ENCODE data around the gene CPNE5. TPM values are rescaled to one million over a fixed set of nuclear protein-coding genes. Genes with fewer than 3 reads are reported as not detected.

The CPNE5 gene
- total and polyA plus RNA-seq, 9 of the 15 experiments (the other 6 are each of a cell fraction or from before 2014, with no cell fraction given): 0.14 to 1.0 (median 0.46) TPM; not detected in 2

- TF ChIP-seq E2F1 (CRISPR knock-in tag; IDR thresholded peaks at IDR 0.05) (no peak), NR2C1 (IDR thresholded peaks at IDR 0.05) (no peak), NR2C1 (tag; IDR thresholded peaks at IDR 0.05) (no peak), ZNF263 (CRISPR knock-in tag; IDR thresholded peaks at IDR 0.05; ENCODE audit: borderline replicate concordance) (peak; percentile 75), CTBP1 (IDR thresholded peaks at IDR 0.05; ENCODE audit: borderline replicate concordance) (peak; percentile 88), ZNF24 (IDR thresholded peaks at IDR 0.05) (peak; percentile 55), SP1 (CRISPR knock-in tag; IDR thresholded peaks at IDR 0.05) (peak; percentile 50), RBM22 (IDR thresholded peaks at IDR 0.05; ENCODE audit: low read depth, low read length, poor library complexity, severe bottlenecking) (no peak), CHCHD3 (CRISPR knock-in tag; IDR thresholded peaks at IDR 0.05) (no peak), ZNF277 (CRISPR knock-in tag; IDR thresholded peaks at IDR 0.05; ENCODE audit: borderline replicate concordance) (no peak), CLOCK (CRISPR knock-in tag; IDR thresholded peaks at IDR 0.05; ENCODE audit: borderline replicate concordance) (no peak), ZNF780A (CRISPR knock-in tag; IDR thresholded peaks at IDR 0.05) (no peak)
Observed at GRCh38 chr6:36765594-36766398, 73.4 kb downstream of the CPNE5 start (continued).
